ENCODE measurements around the gene OCA2. TPM values are rescaled to one million over a fixed set of nuclear protein-coding genes. Genes with fewer than 3 reads are reported as not detected.

The OCA2 gene
- total and polyA plus RNA-seq, 2 of the 8 experiments (the other 6 are each of a cell fraction or from before 2014, with no cell fraction given) = 0.20 TPM

GRCh38 chr15:27746401-27746955 is 352.6 kb downstream of the OCA2 start:
- Histone ChIP-seq H3K4me3 (ENCODE audit: extremely low read depth in 1 of 4, insufficient read depth in 2 of 4, low read depth in 3 of 4, low read length in 4 of 4) (no peak overlapping the region), H2AFZ (ENCODE audit: low read length) (no peak overlapping the region), H3K36me3 (ENCODE audit: control insufficient read depth in 2 of 4, insufficient read depth in 4 of 4, low read length in 3 of 4) (no peaks in the 10 kb centered on the region), H3K9ac (replicated peaks in 1 of 4; ENCODE audit: extremely low read depth in 1 of 4, low read depth in 3 of 4, low read length in 3 of 4) (no peak overlapping the region), H3K4me1 (replicated peaks in 1 of 4; ENCODE audit: control insufficient read depth in 3 of 4, insufficient read depth in 4 of 4, low read length in 3 of 4) (no peaks in the 10 kb centered on the region), H4K91ac (replicated peaks; ENCODE audit: insufficient read length, low read length) (no peak overlapping the region), H3K27me3 (replicated peaks in 1 of 4; ENCODE audit: control insufficient read depth in 3 of 4, extremely low read depth in 1 of 4, insufficient read depth in 3 of 4, low read length in 3 of 4) (no peaks in the 10 kb centered on the region; a peak in 1 of 7 replicates), H3K9me3 (ENCODE audit: insufficient read depth in 2 of 2, low read depth in 1 of 2, low read length in 1 of 2) (no peaks in the 10 kb centered on the region), H3K18ac (ENCODE audit: extremely low read depth, low read length) (no peak overlapping the region), H4K8ac (ENCODE audit: extremely low read depth, insufficient read depth, low read length) (no peak overlapping the region), H2BK120ac (replicated peaks; ENCODE audit: low read depth, low read length) (no peak overlapping the region), H3K56ac (replicated peaks; ENCODE audit: insufficient read length, low read depth, low read length) (no peak overlapping the region), H3K14ac (ENCODE audit: insufficient read length) (no peak overlapping the region), H3K23me2 (ENCODE audit: low read depth, low read length) (no peaks in the 10 kb centered on the region; the same call in 1 of the 2 replicates), H2BK20ac (ENCODE audit: low read length) (no peak overlapping the region), H4K20me1 (replicated peaks in 1 of 2; ENCODE audit: control insufficient read depth in 1 of 2, insufficient read depth in 2 of 2, low read length in 2 of 2) (no peaks in the 10 kb centered on the region), H3K79me2 (ENCODE audit: control insufficient read depth in 1 of 2, insufficient read depth in 2 of 2, low read length in 2 of 2) (no peaks in the 10 kb centered on the region), H2AK5ac (ENCODE audit: low read depth, low read length) (no peak overlapping the region), H3K4ac (replicated peaks; ENCODE audit: insufficient read length, low read depth, low read length) (no peak overlapping the region), H3K4me2 (ENCODE audit: insufficient read depth in 1 of 2, low read depth in 2 of 2, low read length in 2 of 2) (no peak overlapping the region), H2BK5ac (ENCODE audit: low read depth, low read length) (no peak overlapping the region), H2BK12ac (ENCODE audit: low read depth, low read length) (0 out of 2 replicates have a peak overlapping the region, but pooled peaks have one; percentile 80), H3K27ac (ENCODE audit: low read depth, low read length) (no peak overlapping the region), H3K79me1 (ENCODE audit: low read depth, low read length) (no peaks in the 10 kb centered on the region), H3K23ac (ENCODE audit: insufficient read length) (no peak overlapping the region), H4K5ac (ENCODE audit: insufficient read length, low read depth, low read length) (no peak overlapping the region), H2BK15ac (ENCODE audit: low read length) (no peak overlapping the region)
- POLR2A ChIA-PET (ENCODE audit: partially characterized antibody) = no interaction called here
- TF ChIP-seq RNF2 (IDR thresholded peaks at IDR 0.05; ENCODE audit: borderline replicate concordance, low read depth, low read length, missing control alignments, poor library complexity, severe bottlenecking) (no peak), CREB1 (IDR thresholded peaks at IDR 0.05) (no peak), ZNF274 (IDR thresholded peaks at IDR 0.05; ENCODE audit: borderline replicate concordance, extremely low read depth, low read length) (no peak), TBP (IDR thresholded peaks at IDR 0.05; ENCODE audit: low read depth, low read length) (no peak)
- WGBS, 2 experiments (ENCODE audit: extremely low coverage in 1 of 2, insufficient coverage in 1 of 2, insufficient read length in 1 of 2, insufficient replicate concordance in 2 of 2, low coverage in 1 of 2, low lambda C conversion rate in 2 of 2, missing lambda C conversion rate in 1 of 2) = 82% methylated on average over 5 of the region's 5 CpGs; no CpG with 5 or more reads in 1 of the 2 experiments
- FAIRE-seq (no peak), DNase-seq (ENCODE audit: low read depth in 1 of 2, low spot score in 2 of 2) (peak in 1 of 2 experiments; percentile 10)
- CTCF ChIA-PET (ENCODE audit: partially characterized antibody) = no interaction called here

All from H1 (cell line).